Stimulated activated CD4-positive, alpha-beta T cell treated with anti-CD3 and anti-CD28 coated beads, Interleukin-12 subunit alpha, Interleukin-12 subunit beta, amount 100 ng/mL, for 4 hours (primary cell): ENCODE data around the gene SPATC1L.
"Not testable (repeated sequence)": the region's sequence is repeated elsewhere in the genome, so short reads cannot be mapped to it uniquely, and the experiment has no call there.

Source experiments
- DNase-seq: peaks from one replicate; pipeline ENCODE4 v3.0.0-alpha.2; 2020

SPATC1L gene

DNA sequence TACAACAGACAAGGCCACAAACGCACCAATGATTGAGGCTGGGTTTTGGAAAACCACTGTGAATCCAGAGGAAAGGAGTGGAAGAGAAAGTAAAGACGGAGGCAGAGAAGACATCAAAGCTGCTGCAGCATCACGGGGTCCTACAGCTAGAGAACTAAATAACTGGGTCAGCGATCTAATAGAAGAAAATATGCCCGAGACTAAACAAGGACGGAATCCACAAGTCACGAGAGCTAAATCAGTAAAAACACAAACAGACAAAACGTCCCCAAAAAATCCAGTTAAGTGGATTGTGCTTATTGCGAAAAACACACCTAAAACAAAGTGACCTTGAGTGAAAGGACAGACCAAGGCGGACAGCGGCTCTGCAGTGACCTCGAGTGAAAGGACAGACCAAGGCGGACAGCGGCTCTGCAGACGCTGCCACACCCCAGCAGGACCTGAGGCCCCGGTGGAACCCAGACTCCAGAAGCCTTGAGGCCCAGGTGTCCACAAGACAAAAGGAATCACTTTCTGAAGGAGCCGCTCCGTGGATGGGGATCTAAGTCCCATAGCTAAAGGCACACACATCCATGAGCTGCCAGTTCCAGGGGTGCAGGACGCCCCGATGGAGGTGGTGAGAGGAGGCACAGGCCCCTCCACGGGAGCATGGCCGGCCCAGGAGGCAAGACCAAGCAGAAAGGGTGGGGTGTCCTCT lies 34.9 kb downstream of the SPATC1L start:
- no peak for DNase-seq

DNA sequence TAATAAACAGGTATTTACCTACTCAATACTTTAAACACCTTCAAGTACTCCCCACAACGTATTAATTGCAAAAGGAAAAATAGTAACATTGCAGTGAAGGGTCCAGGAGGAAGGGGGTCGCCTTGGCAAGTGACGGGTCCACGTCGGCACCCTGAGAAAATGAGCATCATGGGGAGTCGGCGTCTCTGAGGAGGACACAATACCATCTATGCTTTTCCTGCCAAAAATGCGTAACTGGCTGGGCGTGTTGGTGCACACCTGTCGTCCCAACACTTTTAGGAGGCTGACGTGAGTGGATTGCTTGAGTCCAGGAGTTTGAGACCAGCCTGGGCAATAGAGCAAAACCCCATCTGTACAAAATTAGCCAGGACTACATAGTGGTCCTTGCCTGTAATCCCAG lies 36.2 kb downstream of the SPATC1L start:
- no peak for DNase-seq

DNA sequence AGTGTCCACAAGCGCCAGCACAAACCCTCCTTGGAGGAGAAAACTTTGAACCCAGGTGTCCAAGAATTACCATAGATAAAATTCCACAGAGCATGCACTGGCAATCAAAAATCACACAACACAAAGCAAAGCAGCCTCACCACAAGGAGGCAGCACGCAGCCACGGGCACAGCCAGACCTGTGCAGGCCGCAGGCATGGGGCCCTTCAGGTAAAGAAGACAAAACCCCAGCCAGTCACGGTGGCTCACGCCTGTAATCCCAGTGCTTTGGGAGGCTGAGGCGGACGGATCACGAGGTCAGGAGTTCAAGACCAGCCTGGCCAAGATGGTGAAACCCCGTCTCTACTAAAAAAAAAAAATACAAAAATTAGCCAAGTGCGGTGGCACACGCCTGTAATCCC lies 36.8 kb downstream of the SPATC1L start:
- DNase-seq = peak; percentile 37

DNA sequence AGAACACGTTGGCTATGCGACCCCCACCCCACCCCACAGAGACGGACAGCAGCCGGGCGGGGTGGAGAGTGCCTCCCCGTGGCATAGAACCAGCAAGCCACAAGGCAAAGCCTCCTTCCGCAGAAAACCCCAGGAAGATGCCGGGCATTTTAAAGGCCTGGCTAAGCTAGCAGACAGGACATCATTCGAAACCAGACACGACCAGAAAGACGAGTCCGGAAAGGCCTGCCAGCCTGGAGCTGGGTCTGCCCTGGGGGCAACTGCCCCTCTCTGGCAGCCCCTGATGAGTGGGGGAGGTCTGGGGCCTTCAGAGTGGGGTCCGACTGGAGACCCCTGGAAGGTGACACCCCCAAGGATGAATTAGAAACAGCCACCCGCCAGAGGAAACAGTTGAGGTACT lies 37.4 kb downstream of the SPATC1L start:
- no peak for DNase-seq

DNA sequence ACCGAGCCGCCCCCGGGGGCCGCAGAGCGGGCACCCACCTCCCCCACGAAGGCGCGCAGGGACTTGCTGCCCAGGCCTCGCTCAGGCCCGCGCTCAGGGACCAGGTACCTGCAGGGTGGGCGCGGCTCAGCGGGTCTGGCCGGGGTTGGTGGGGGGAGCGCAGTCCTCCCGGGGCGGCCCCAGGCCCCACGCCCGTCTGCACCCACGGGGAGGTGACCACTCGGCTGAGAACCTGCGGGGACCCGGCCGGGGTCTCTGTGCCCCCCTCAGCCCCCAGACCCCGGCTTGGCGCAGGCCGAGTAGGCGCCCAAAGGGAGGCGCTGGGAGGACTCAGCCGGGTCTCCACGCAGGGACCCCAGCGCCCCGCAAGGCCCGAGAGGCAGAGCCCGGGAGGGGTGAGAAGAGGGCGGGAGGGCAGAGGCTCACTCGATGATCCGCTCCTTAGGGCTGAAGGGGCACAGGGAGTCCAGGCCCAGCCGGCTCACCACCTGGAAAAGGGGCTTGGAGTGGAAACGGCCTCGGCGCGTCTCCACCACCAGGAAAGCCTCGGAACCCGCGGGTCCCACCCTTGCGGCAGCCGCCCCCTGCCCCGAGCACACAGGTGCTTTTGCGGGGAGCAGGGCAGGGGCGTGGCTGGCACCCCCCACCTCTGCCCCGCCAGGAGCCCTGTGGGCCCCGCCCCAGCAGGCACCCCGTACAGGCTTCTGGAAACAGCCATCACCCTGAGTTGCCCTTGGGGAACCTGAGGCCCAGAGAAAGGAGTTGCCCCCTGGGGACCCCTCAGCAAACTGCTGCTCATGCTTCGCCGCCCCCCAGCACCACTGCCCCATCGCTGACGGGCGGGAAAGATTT lies 38.2 kb downstream of the SPATC1L start:
- no peak for DNase-seq

DNA sequence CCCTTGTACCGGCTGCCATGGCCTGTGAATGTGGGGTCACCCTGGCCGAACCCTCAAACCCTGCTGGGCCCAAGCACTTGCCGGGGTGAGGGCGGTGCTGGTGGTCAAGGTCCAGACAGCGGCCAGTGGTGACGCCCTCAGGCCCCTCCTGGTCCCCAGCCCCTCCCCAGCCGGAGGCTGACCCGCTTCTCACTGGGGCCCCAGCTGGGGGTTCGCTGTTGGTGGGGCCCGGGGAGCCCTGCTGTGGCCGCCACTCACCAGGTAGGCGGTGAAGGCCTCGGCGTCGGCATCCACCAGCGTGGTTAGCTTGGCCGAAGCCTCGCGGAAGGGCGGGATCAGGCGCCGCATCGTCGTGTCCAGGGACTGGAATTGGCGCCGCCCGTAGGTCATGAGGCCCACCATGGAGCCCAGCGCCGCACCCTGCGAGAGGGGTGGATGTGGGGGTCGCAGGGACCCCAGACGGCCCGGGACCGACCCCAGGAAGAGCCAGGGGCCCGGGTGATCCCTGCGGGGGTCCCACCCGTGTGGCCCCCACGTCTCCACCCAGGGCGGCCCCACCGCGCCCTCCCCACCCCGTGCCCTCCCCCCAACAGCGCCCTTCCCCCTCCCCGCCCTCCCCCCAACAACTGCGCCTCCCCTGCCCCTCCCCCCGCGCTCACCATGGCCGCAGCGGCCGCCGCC lies 39.0 kb downstream of the SPATC1L start:
- no peak for DNase-seq

DNA sequence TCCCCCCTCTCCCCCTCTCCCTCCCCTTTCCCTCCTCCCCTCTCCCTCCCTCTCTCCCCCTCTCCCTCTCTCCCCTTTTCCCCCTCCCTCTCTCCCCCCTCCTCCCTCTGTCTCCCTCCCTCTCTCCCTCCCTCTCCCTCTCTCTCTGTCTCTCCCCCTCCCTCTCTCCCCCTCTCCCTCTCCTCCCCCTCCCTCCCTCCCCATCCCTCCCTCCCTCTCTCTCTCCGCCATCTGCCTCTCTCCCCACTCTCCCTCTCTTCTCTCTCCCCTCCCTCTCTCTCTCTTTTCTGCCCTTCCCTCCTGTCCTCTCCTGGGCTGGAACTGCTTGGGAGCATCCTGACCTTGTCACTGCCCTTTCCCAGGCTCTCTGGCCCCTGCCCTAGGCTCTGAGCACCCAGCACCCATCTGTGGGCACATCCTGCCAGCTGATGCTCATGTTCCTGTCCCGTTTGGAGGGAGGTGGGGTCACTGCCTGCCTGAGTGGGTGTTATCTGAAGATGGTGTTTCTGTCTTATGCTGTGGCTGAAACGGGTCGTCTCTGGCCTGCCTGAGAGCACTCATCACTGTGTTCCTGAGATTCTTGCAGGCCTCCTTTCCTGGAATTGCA lies 39.7 kb downstream of the SPATC1L start:
- DNase-seq = no peak

DNA sequence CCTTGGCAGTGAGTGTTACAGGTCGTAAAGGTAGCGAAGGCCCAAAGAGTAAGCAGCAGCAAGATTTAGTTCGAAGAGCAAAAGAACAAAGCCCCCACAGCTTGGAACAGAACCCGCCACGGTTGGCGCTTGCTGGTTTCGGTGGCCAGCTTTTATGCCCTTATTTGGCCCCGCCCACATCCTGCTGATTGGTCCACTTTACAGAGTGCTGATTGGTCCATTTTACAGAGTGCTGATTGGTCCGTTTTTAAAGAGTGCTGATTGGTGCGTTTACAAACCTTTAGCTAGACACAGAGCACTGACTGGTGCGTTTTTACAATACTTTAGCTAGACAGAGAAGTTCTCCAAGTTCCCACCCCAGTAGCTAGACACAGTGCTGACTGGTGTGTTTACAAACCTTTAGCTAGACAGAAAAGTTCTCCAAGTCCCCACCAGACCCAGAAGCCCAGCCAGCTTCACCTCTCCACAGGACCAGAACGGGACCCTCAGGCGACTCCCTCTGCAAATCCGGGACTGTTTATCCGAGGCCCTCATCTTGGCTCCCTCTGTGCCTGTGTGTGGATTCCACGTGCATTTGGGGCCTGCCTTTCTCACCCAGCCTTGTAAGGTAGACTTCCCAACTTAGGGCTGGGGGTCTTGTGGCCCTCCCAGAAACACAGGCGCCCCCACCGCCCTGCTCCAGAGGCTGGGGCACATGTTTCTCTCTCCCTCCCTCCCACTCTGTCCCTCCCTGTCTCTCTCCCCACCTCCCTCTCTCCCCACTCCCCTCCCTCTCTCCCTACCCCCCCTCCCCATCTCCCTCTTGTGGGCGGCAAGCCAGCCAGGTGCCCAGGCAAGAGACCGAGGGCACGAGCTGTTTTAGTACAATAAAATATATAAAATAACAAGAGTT lies 41.4 kb downstream of the SPATC1L start:
- no peak for DNase-seq

DNA sequence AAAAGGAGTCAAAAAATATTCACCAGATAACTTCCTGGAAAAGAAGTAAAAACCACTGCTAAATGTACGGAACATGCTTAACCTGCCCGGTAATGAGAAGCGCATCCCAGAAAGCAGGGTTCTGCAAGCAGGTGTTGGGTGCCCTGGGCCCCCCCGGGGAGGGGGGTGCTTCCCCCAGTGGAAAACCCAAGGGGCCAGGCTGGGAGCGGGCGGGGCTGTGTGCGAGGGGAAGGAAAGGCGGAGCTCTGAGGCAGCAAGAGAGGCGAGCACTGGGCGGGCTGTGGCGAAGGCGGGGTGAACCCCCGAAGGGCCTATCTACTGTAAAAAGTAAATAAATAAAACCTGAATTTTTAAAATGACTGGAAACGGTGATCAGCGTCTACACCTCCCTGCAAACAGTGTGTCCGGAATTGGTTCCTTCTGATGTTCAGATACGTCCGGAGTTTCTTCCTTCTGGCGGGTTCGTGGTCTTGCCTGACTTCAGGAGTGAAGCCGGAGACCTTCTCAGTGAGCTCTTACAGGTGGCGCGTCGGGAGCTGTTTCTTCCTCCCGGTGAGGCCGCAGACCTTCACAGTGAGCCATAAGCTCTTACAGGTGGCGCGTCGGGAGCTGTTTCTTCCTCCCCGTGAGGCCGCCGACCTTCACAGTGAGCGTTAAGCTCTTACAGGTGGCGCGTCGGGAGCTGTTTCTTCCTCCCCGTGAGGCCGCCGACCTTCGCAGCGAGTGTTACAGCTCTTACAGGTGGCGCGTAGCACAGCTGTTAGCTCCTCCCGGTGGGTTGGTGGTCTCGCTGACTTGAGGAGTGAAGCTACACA lies 42.3 kb downstream of the SPATC1L start:
- no peak for DNase-seq

DNA sequence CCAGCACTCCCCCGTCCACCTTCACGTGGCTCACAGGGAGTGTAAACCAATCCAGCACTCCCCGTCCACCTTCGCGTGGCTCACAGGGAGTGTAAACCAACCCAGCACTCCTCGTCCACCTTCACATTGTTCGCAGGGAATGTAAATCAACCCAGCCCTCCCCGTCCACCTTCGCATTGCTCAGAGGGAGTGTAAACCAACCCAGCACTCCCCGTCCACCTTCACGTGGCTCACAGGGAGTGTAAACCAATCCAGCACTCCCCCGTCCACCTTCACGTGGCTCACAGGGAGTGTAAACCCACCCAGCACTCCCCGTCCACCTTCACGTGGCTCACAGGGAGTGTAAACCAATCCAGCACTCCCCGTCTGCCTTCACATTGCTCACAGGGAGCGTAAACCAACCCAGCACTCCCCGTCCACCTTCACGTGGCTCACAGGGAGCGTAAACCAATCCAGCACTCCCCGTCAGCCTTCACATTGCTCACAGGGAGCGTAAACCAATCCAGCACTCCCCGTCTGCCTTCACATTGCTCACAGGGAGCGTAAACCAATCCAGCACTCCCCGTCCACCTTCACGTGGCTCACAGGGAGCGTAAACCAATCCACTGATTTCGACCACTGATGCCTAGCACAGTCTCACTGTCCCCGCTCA lies 43.8 kb downstream of the SPATC1L start:
- not testable (repeated sequence) for DNase-seq

DNA sequence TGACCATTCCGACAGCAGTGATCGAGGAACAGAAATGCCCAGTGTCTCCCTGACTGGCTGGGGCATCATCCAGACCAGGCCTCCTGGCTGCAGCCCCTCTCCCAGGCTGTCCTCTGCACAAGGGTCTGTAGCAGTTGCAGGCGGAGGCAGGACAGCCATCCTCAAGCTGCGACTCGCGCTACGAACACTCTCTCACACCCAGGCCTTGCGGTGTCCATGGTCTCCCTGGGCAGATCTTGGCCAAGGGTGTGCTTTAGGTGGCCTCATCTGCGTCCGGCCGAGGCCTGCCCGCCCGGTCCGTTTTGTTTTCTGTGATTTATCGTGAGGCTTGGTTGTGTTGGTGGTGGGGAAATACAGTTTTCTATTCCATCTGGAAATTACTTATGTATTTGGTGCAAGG lies 44.6 kb downstream of the SPATC1L start:
- no peak for DNase-seq

DNA sequence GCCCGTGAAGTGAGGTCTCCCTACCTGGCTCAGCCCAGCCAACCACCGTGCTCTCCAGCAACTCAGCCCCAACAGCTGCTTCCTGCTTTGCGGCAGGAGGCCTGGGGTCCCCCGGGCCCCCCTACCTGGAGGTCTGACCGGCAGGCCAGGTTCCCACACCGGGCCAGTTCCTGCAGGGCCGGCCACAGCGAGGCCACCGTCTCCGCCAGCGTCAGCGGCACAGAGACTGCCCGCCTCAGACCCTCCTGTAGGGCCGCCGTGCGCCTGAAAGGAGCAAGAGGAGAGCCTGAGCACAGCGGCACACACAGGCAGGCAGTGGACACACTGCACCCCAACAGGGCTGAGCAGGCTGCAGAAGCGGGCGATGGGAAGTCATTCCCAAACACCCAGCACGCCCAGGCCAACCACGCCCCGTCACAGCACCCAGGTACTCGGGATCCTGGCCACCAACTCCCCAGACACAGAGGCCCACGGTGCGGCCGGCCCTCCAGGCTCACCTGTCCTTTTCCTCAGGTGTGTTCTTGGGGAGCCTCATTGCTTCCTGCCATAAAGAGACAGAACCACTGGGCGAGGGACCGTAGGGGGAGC lies 45.8 kb downstream of the SPATC1L start:
- DNase-seq = no peak

DNA sequence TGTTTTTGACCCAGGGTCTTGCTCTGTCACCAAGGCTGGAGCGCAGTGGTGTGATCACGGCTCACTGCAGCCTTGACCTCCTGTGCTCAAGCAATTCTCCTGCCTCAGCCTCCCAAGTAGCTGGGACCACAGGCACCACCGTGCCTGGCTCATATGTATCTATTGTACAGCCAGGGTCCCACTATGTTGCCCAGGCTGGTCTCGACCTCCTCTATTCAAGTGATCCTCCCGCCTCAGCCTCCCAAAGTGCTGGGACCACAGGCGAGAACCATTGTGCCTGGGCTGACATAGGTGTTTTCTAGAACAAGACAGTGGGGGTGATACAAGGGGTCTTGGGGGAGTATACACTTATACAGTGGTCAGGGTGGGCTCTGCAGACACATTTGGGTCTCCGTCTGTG lies 46.4 kb downstream of the SPATC1L start:
- no peak for DNase-seq

DNA sequence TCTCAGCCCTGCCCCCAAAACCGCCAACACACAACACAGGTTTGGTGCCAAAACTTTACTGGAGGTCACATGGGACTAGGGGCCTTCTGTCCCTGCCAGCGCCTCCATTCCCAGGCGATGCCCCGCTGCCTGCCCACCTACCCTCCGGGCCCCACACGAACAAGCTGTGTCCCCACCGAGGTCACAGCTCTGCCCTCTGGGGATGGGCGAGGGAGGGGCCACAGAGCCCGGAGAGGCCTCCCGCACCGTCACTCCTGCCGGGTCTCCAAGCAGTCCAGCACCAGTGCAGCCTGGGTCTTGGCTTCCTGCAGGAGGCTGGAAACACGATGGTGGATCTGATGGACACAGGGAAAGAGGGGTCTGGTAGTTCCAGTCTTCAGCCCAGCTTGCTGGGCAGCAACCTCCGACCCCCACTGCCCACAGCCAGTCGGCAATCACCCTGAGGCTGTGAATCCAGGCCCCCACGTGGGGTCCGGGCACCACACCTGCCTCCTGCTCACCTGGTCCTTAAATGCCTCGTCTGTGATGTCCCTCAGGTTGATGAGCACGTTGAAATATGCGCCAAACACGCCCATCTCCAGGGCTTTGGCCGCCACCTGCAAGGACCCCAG lies 47.4 kb downstream of the SPATC1L start:
- DNase-seq = no peak

DNA sequence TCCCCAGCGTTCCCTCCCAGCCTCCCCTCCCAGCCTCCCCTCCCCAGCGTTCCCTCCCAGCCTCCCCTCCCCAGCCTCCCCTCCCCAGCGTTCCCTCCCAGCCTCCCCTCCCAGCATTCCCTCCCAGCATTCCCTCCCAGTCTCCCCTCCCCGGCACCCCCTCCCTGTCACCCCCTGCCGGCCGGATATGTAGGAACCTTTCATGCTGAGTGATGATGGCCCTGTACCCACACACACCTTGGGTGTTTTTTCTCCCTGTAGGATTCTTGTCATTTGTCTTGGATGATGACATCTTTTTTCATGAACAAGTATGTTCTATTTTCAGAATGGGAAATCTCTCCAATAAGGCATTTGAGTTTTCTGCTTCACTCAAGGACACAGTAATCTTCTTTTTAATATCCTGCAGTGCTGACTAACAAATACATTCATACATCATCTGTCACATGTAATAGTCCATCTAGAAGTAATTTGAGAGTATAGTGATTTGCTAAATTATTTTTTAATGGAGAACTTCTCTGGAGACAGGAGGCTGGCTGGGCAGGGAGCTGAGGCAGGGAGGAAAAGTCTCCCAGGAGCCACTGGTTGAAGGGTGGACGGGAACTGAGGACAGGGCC lies 48.4 kb downstream of the SPATC1L start:
- DNase-seq = no peak

DNA sequence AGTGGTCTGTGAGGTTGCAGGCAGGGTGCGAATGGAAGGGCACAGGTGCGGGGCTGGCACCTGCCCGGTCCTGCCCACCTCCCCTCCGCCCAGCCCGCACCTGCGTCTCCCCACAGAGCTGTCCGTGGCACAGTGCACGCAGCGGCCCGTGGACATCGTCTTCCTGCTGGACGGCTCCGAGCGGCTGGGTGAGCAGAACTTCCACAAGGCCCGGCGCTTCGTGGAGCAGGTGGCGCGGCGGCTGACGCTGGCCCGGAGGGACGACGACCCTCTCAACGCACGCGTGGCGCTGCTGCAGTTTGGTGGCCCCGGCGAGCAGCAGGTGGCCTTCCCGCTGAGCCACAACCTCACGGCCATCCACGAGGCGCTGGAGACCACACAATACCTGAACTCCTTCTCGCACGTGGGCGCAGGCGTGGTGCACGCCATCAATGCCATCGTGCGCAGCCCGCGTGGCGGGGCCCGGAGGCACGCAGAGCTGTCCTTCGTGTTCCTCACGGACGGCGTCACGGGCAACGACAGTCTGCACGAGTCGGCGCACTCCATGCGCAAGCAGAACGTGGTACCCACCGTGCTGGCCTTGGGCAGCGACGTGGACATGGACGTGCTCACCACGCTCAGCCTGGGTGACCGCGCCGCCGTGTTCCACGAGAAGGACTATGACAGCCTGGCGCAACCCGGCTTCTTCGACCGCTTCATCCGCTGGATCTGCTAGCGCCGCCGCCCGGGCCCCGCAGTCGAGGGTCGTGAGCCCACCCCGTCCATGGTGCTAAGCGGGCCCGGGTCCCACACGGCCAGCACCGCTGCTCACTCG lies 52.2 kb downstream of the SPATC1L start:
- DNase-seq = no peak

DNA sequence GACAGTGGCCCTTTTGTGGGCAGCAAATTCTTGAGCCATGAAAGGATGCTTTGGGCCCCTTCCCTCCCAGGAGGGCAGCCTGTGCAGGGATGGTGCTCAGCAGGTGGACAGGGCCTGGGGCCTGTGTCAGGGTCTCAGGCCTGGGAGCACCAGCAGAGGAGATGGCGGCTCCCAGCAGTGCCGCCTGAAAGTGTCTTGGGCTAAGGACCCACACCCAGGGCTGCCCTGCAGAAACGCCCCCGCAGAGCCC lies 52.7 kb downstream of the SPATC1L start:
- DNase-seq = no peak

DNA sequence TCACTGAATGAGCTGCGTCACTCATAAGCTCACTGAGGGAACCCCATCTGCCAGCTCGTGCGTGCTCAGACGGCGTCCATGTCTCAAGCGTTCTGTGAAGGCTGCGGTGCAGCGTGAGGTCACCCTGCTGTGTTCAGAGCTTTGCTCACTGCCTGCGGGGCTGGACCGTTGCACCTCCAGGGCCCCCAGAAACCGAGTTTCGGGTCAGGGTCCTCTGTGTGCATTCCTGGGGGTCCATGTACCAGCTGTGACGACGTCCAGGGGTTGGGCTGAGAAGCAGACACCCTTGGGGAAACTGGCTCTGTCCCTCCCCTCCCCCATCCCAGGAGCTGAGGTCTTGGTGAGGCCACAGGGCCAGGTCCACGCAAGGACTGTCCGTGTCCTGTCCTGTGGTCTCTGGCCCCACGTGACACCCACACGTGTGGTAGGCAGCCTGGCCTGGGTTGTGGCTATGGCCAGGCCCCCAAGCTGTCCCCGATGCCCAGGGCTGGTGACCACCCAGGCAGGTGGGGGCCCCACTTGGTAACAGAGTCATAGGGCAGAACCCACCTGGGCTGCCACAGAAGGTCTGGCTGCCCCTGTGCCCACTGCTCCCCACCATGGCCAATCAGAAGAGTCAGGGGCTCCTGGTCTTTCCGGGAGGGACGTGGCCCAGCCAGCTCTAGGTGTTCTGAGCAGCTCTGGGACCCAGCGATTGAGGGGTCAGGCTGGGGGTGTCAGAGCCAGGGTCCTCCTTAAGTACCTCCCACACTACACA lies 53.2 kb downstream of the SPATC1L start:
- no peak for DNase-seq
